GM12875 (cell line): ENCODE results near the gene DSG2.

ENCODE experiments used
- H3K4me3 ChIP-seq: one replicate; pipeline ENCODE4 v1.5.1; 2011; ENCODE audit warnings: low read depth, low read length, control low read depth
- CTCF ChIP-seq: IDR thresholded peaks from 2 replicates; pipeline ENCODE4 v1.5.1; 2011; ENCODE audit warnings: low read depth, mild to moderate bottlenecking, control low read depth, inconsistent platforms, low read length, moderate library complexity, borderline replicate concordance; ENCODE audit not compliant: insufficient read depth

Gene DSG2

GRCh38 chr18:31577195-31577594 lies 79.2 kb downstream of the DSG2 start:
- TF ChIP-seq CTCF, result no peak
- H3K4me3 ChIP-seq, result no peak overlapping the region

GRCh38 chr18:31578126-31578525 lies 80.1 kb downstream of the DSG2 start:
- TF ChIP-seq CTCF, result no peak

GRCh38 chr18:31579375-31579774 lies 81.4 kb downstream of the DSG2 start:
- H3K4me3 ChIP-seq, result no peak overlapping the region
- TF ChIP-seq CTCF, result no peak

More at GRCh38 chr18:31578126-31578525, 80.1 kb downstream of the DSG2 start:
- no peak overlapping the region for H3K4me3 ChIP-seq

- H3K4me3 ChIP-seq, result no peak overlapping the region
- TF ChIP-seq CTCF, result no peak
Observed at GRCh38 chr18:31581498-31582197, 83.7 kb downstream of the DSG2 start.

- H3K4me3 ChIP-seq, result no peak overlapping the region
- TF ChIP-seq CTCF, result no peak
Observed at GRCh38 chr18:31583185-31583854, 85.3 kb downstream of the DSG2 start.

- H3K4me3 ChIP-seq, result no peak overlapping the region
- no peak for TF ChIP-seq CTCF
Observed at GRCh38 chr18:31585991-31586390, 88.0 kb downstream of the DSG2 start.

- TF ChIP-seq CTCF, result no peak
- H3K4me3 ChIP-seq, result no peak overlapping the region
Observed at GRCh38 chr18:31586616-31587015, 88.6 kb downstream of the DSG2 start.
